Ovary (tissue), 9 donors: Measurements from ENCODE around the gene SH3PXD2B. TPM values are rescaled to one million over a fixed set of nuclear protein-coding genes. Genes with fewer than 3 reads are reported as not detected.

Experiments used
- DNase-seq, 5 donors: peaks; one replicate each; pipeline ENCODE4 v3.0.0-alpha.2; 2019 to 2020
- H3K27ac ChIP-seq, 2 donors: fragments of 200-600 bp; one replicate each; pipeline versions ENCODE4 v1.5.1 to v1.8.0; 2019 to 2022
- H3K27me3 ChIP-seq: fragments of 200-600 bp; one replicate; pipeline ENCODE4 v1.8.0; 2022
- H3K36me3 ChIP-seq: fragments of 200-600 bp; sonication (generic); one replicate; pipeline ENCODE4 v1.5.1; 2019
- H3K4me1 ChIP-seq: one replicate; pipeline ENCODE4 v1.8.1; 2013; ENCODE audit warnings: mild to moderate bottlenecking, moderate library complexity; ENCODE audit not compliant: insufficient read depth
- H3K4me3 ChIP-seq: fragments of 200-600 bp; sonication (generic); one replicate; pipeline ENCODE4 v1.5.1; 2017
- H3K9me3 ChIP-seq, 2 donors: fragments of 200-600 bp in 1 of 2; sonication (generic) in 1 of 2; one replicate each; pipeline versions ENCODE4 v1.5.1 to v1.8.1; 2013 to 2019; ENCODE audit warnings: mild to moderate bottlenecking in 1 of 2, moderate library complexity in 1 of 2
- EP300 ChIP-seq: sonication (generic); formaldehyde crosslinking; IDR thresholded peaks from one replicate; pipeline ENCODE4 v1.6.1; 2017; ENCODE audit warnings: antibody characterized with exemption
- POLR2A ChIP-seq: fragments of 450-650 bp; IDR thresholded peaks from one replicate; pipeline ENCODE4 v1.6.1; 2017; ENCODE audit warnings: antibody characterized with exemption, mild to moderate bottlenecking, moderate library complexity
- WGBS, 3 donors: extraction: QIAGEN DNeasy Blood & Tissue Kit in 1 of 3; methylation state at CpG; one replicate each; pipeline versions ENCODE4 v1.1.5 to v1.1.7; 2013 to 2017; 5-methylcytosine and 5-hydroxymethylcytosine counted together
- intact Hi-C, 4 donors: fragments of 100-400 bp; cut with DNase I; formaldehyde crosslinking; loops; one replicate each; pipeline versions ENCODE4 v1.11.0 to v1.15.1; 2022 to 2023
- polyA plus RNA-seq, 2 donors: library from polyadenylated mRNA; stranded (reverse); fragments of 200-250 nt in 1 of 2; fragments of 350-450 nt in 1 of 2; fragmentation: Illumina TruSeq in 1 of 2; extraction: RNeasy Lipid Tissue Mini Kit (QIAGEN cat#74804) in 1 of 2; gene quantifications; one replicate each; pipeline ENCODE4 v1.2.3, GENCODE V29; 2013 to 2014
- total RNA-seq, 7 donors: library from RNA; depleted of rRNA in 2 of 7; stranded (reverse); fragments of >200 nt in 2 of 7; fragmentation: NEBNext Ultra II Directional in 3 of 7; extraction: Animal tissue kit (Norgen Biotek cat#: 25700) in 3 of 7; gene quantifications; one replicate each; pipeline versions ENCODE4 v1.1.0 to v1.2.4, GENCODE V29; 2016 to 2023
- TF ChIP-seq, protein P1 (sequence below), 3 donors: fragments of 450-650 bp in 2 of 3; fragments of 200-600 bp in 1 of 3; IDR thresholded peaks; one replicate each; pipeline versions ENCODE4 v1.5.1 to v1.8.0; 2016 to 2022; ENCODE audit warnings: antibody characterized with exemption in 3 of 3, mild to moderate bottlenecking in 1 of 3
- donor health status: DM: no; HTN: no; CAD: no; lungs with moderate emphysema.
- donor health status: DM: no; HTN: no; CAD: no.
- donor health status: Bipolar disorder and iron deficiency.
- donor health status: DM: yes; HTN: yes; CAD: no.
- donor health status: DM: no; HTN: no; CAD: no.
- donor health status: DM: yes; HTN: yes; CAD: no.

Gene SH3PXD2B
- total and polyA plus RNA-seq, 9 donors, result 13.0 to 71.8 (median 49.9) TPM

- TF ChIP-seq EP300 (no peak), POLR2A (no peak)
- TF ChIP-seq, protein P1, sequence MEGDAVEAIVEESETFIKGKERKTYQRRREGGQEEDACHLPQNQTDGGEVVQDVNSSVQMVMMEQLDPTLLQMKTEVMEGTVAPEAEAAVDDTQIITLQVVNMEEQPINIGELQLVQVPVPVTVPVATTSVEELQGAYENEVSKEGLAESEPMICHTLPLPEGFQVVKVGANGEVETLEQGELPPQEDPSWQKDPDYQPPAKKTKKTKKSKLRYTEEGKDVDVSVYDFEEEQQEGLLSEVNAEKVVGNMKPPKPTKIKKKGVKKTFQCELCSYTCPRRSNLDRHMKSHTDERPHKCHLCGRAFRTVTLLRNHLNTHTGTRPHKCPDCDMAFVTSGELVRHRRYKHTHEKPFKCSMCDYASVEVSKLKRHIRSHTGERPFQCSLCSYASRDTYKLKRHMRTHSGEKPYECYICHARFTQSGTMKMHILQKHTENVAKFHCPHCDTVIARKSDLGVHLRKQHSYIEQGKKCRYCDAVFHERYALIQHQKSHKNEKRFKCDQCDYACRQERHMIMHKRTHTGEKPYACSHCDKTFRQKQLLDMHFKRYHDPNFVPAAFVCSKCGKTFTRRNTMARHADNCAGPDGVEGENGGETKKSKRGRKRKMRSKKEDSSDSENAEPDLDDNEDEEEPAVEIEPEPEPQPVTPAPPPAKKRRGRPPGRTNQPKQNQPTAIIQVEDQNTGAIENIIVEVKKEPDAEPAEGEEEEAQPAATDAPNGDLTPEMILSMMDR (IDR thresholded peaks at IDR 0.05), result no peak
- Histone ChIP-seq H3K27me3 (no peaks in the 10 kb centered on the region), H3K9me3 (no peaks in the 10 kb centered on the region), H3K4me3 (no peak overlapping the region), H3K36me3 (no peaks in the 10 kb centered on the region), H3K4me1 (no peaks in the 10 kb centered on the region), H3K27ac (no peak overlapping the region)
- 79 to 85% (median 85%) methylated on average over 9 of the region's 9 CpGs for WGBS, 3 donors
- no peak for DNase-seq
- intact Hi-C loops, result no loop called here
Measured at GRCh38 chr5:172336676-172337285, 117.5 kb downstream of the SH3PXD2B start.

- H3K4me3 ChIP-seq, result no peak overlapping the region
- intact Hi-C loops, result no loop called here
- no peaks in the 10 kb centered on the region for H3K9me3 ChIP-seq
- TF ChIP-seq, protein P1 (IDR thresholded peaks at IDR 0.05), result no peak
- no peak for TF ChIP-seq POLR2A
- TF ChIP-seq EP300, result no peak
- H3K36me3 ChIP-seq, result no peaks in the 10 kb centered on the region
- no peaks in the 10 kb centered on the region for H3K27me3 ChIP-seq
- 67 to 76% (median 68%) methylated on average over 10 of the region's 10 CpGs for WGBS, 3 donors
- no peaks in the 10 kb centered on the region for H3K4me1 ChIP-seq
- no peak overlapping the region for H3K27ac ChIP-seq
- peak in 2 of 5 donors; percentile 39 to 47 for DNase-seq
Measured at GRCh38 chr5:172336264-172336663, 118.1 kb downstream of the SH3PXD2B start.

DNA sequence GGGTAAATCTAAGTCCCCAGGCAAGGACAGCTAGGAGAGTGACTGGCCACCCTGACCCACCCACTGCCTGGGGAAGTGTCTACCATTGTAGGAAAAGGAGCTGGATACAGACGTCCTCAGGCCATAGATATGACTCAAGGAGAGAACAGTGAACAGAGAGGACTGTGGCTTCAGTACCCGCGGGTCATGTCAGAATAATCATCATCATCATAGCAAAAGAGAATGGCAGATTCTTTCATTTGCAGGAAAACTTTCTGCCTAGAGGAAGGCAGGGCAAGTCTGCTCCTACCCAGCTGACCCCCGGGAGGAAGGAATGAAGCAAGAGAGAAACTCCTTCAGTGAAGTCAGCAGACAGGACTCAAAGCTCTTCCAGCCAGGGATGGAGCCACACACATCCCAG lies 118.6 kb downstream of the SH3PXD2B start:
- TF ChIP-seq POLR2A, result no peak
- TF ChIP-seq, protein P1 (IDR thresholded peaks at IDR 0.05), result no peak
- no peak for TF ChIP-seq EP300
- intact Hi-C loops, result no loop called here
- Histone ChIP-seq H3K36me3 (no peaks in the 10 kb centered on the region), H3K4me1 (no peaks in the 10 kb centered on the region), H3K27me3 (no peaks in the 10 kb centered on the region), H3K4me3 (no peak overlapping the region), H3K9me3 (no peaks in the 10 kb centered on the region), H3K27ac (no peak overlapping the region)
- 80 to 88% (median 80%) methylated on average over 4 of the region's 4 CpGs for WGBS, 3 donors
- DNase-seq, result no peak

GRCh38 chr5:172334641-172335040 lies 119.7 kb downstream of the SH3PXD2B start:
- H3K36me3 ChIP-seq, result no peaks in the 10 kb centered on the region
- no peaks in the 10 kb centered on the region for H3K27me3 ChIP-seq
- no peak for DNase-seq
- no peaks in the 10 kb centered on the region for H3K4me1 ChIP-seq
- H3K27ac ChIP-seq, result no peak overlapping the region
- 93 to 95% (median 93%) methylated on average over 9 of the region's 9 CpGs for WGBS, 3 donors
- intact Hi-C loops, result no loop called here
- TF ChIP-seq POLR2A, result no peak
- no peak for TF ChIP-seq EP300
- TF ChIP-seq, protein P1 (IDR thresholded peaks at IDR 0.05), result no peak
- no peaks in the 10 kb centered on the region for H3K9me3 ChIP-seq
- no peak overlapping the region for H3K4me3 ChIP-seq
